HUES48 (cell line): Measurements from ENCODE around the gene AVL9.
"Not testable (repeated sequence)": the region's sequence is repeated elsewhere in the genome, so short reads cannot be mapped to it uniquely, and the experiment has no call there.

Source experiments
- H3K27ac ChIP-seq: one replicate; pipeline ENCODE4 v1.7.0; 2013; ENCODE audit warnings: low read depth, low read length, inconsistent platforms
- H3K27me3 ChIP-seq: 2 replicates; pipeline ENCODE4 v1.6.1; 2013; ENCODE audit warnings: mild to moderate bottlenecking, low read length; ENCODE audit not compliant: control insufficient read depth, insufficient read depth
- H3K36me3 ChIP-seq: 2 replicates; pipeline ENCODE4 v1.6.1; 2013; ENCODE audit warnings: low read length; ENCODE audit not compliant: control insufficient read depth, insufficient read depth
- H3K4me1 ChIP-seq: 2 replicates; pipeline ENCODE4 v1.6.1; 2013; ENCODE audit warnings: mild to moderate bottlenecking, low read length; ENCODE audit not compliant: control insufficient read depth, insufficient read depth
- H3K4me3 ChIP-seq: 2 replicates; pipeline ENCODE4 v1.5.1; 2013; ENCODE audit warnings: mild to moderate bottlenecking, low read depth, low read length
- H3K9ac ChIP-seq: 2 replicates; pipeline ENCODE4 v1.6.1; 2013; ENCODE audit warnings: mild to moderate bottlenecking, low read depth, low read length, moderate library complexity
- H3K9me3 ChIP-seq: 2 replicates; pipeline ENCODE4 v1.6.1; 2013; ENCODE audit warnings: low read length; ENCODE audit not compliant: control insufficient read depth, insufficient read depth

AVL9 gene

DNA sequence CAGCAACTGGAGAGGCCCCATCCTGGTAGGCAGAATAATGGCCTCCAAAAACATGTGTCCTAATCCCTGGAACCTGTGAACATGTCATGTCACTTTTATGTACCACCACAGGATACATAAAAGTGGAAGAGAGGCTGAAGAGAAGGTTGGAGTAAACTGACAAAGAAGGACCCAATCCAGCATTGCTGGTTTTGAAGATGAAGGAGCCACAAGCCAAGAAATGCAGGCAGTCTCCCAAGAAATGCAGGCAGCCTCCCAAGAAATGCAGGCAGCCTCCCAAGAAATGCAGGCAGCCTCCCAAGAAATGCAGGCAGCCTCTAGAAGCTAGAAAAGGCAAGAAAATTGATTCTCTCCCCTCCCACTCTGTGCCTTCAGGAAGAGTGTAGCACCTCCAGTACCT lies 142.3 kb downstream of the AVL9 start:
- H3K4me3 ChIP-seq, H3K4me1 ChIP-seq, H3K9ac ChIP-seq, H3K36me3 ChIP-seq, H3K9me3 ChIP-seq, H3K27me3 ChIP-seq, H3K27ac ChIP-seq: not testable (repeated sequence)
